OCI-LY7 (cell line): ENCODE measurements around the gene ATG9A. TPM values are rescaled to one million over a fixed set of nuclear protein-coding genes. Genes with fewer than 3 reads are reported as not detected.
A peak's percentile ranks its signal among the peaks of the same experiment; 100 is the strongest.

ENCODE experiments used
- BruUV-seq: library from RNA; stranded (reverse); fragments of 400-500 nt; replicated peaks from 2 replicates; lab custom pipeline; 2021; lab: Mats Ljungman, UMichigan
- CTCF ChIA-PET: fragments of 300-600 bp; sonication (Branson Sonifier 250); formaldehyde crosslinking; loops from one replicate; lab custom pipeline; 2022; ENCODE audit warnings: antibody characterized with exemption; ENCODE audit not compliant: unreplicated experiment; lab: Charles Lee
- POLR2A ChIA-PET: fragments of 300-600 bp; sonication (Branson Sonifier 250); formaldehyde crosslinking; loops from one replicate; lab custom pipeline; 2022; ENCODE audit warnings: antibody characterized with exemption; lab: Charles Lee
- DNase-seq: peaks from one replicate; pipeline ENCODE4 v3.0.0-alpha.2; 2015; ENCODE audit warnings: low spot score
- H2AFZ ChIP-seq: fragments of 200-600 bp; sonication (generic), shearing (Covaris generic); 2 replicates; pipeline ENCODE4 v1.6.1; 2014; ENCODE audit warnings: mild to moderate bottlenecking, antibody characterized with exemption, low read length, moderate library complexity
- H3K27ac ChIP-seq: fragments of 200-600 bp; sonication (generic); 2 replicates; pipeline ENCODE4 v1.5.1; 2014; ENCODE audit warnings: mixed run types, low read depth, mild to moderate bottlenecking, moderate library complexity, low read length, inconsistent platforms; ENCODE audit not compliant: poor library complexity, severe bottlenecking
- H3K36me3 ChIP-seq: fragments of 200-600 bp; sonication (generic); 2 replicates; pipeline ENCODE4 v1.6.1; 2014; ENCODE audit warnings: mild to moderate bottlenecking, antibody characterized with exemption, low read length, moderate library complexity, mixed read lengths; ENCODE audit not compliant: insufficient read depth
- H3K4me1 ChIP-seq: fragments of 200-600 bp; sonication (generic); 2 replicates; pipeline ENCODE4 v1.5.1; 2014; ENCODE audit warnings: mild to moderate bottlenecking, low read length; ENCODE audit not compliant: insufficient read depth, poor library complexity, severe bottlenecking
- H3K4me2 ChIP-seq: fragments of 200-600 bp; sonication (generic); 2 replicates; pipeline ENCODE4 v1.6.1; 2014; ENCODE audit warnings: mild to moderate bottlenecking, low read length
- H3K4me3 ChIP-seq: fragments of 200-600 bp; sonication (generic); 2 replicates; pipeline ENCODE4 v1.5.1; 2014; ENCODE audit warnings: mild to moderate bottlenecking, low read depth, low read length; ENCODE audit not compliant: poor library complexity, severe bottlenecking
- H3K79me2 ChIP-seq: fragments of 200-600 bp; sonication (generic); 2 replicates; pipeline ENCODE4 v1.6.1; 2016; ENCODE audit warnings: low read depth, mild to moderate bottlenecking, low read length, moderate library complexity, mixed read lengths; ENCODE audit not compliant: insufficient read depth
- H3K9me2 ChIP-seq: fragments of 200-600 bp; sonication (generic); 2 replicates; pipeline ENCODE4 v1.6.1; 2016; ENCODE audit warnings: mild to moderate bottlenecking, low read length, mixed read lengths; ENCODE audit not compliant: insufficient read depth
- H3K9me3 ChIP-seq: fragments of 200-600 bp; sonication (generic); 2 replicates; pipeline ENCODE4 v1.6.1; 2014; ENCODE audit warnings: mild to moderate bottlenecking, mixed run types, low read length, mixed read lengths
- H4K20me1 ChIP-seq: fragments of 200-600 bp; sonication (generic); 2 replicates; pipeline ENCODE4 v1.6.1; 2014; ENCODE audit warnings: mild to moderate bottlenecking, antibody characterized with exemption, low read length, moderate library complexity, mixed read lengths; ENCODE audit not compliant: insufficient read depth
- EZH2phosphoT487 ChIP-seq: fragments of 200-600 bp; sonication (generic); IDR thresholded peaks from 2 replicates; pipeline ENCODE4 v1.6.1; 2018; ENCODE audit warnings: low read depth, borderline replicate concordance, mild to moderate bottlenecking, mixed run types, antibody characterized with exemption, low read length, moderate library complexity, mixed read lengths
- intact Hi-C: fragments of 100-400 bp; cut with micrococcal nuclease; formaldehyde crosslinking; loops from one replicate; pipeline ENCODE4 v1.10.0; 2022; ENCODE audit not compliant: unreplicated experiment
- total RNA-seq, 2 experiments: library from RNA; depleted of rRNA in 1 of 2; stranded (reverse); fragments of >200 nt in 1 of 2; shearing (Covaris generic) in 1 of 2; gene quantifications; 2 replicates each; pipeline ENCODE4 v1.2.3, GENCODE V29; 2014 to 2022
- TF ChIP-seq, protein P1 (sequence below): fragments of 200-600 bp; sonication (generic); conservative IDR thresholded peaks from 2 replicates; pipeline ENCODE4 v1.5.1; 2014; ENCODE audit warnings: mild to moderate bottlenecking, antibody characterized with exemption, low read length, moderate library complexity, mixed read lengths

Gene ATG9A
- total RNA-seq, 2 experiments from 2014 or later, result 22.2 to 23.4 TPM

GRCh38 chr2:219252570-219252899 is 23.1 kb upstream of the ATG9A start:
- no peak for DNase-seq
- H3K79me2 ChIP-seq, result peaks cover 41% of the 10 kb centered on the region
- intact Hi-C loops, result loop anchor here (2.0 to 10.0 kb wide), 2 partner anchors 76 to 358 kb away; partner anchors contain the start of gene CNPPD1
- H3K9me2 ChIP-seq, result no peaks in the 10 kb centered on the region
- peak overlapping the region; percentile 87 for H3K4me3 ChIP-seq
- POLR2A ChIA-PET, result interaction anchor here (0.6 to 2.3 kb wide), 13 partner anchors 8 to 689 kb away, joined by 3 to 8 read pairs (median 3); partner anchors contain the start of genes ANKZF1, ATG9A, CNPPD1 and DNAJB2
- no peak overlapping the region for H2AFZ ChIP-seq
- TF ChIP-seq, protein P1, sequence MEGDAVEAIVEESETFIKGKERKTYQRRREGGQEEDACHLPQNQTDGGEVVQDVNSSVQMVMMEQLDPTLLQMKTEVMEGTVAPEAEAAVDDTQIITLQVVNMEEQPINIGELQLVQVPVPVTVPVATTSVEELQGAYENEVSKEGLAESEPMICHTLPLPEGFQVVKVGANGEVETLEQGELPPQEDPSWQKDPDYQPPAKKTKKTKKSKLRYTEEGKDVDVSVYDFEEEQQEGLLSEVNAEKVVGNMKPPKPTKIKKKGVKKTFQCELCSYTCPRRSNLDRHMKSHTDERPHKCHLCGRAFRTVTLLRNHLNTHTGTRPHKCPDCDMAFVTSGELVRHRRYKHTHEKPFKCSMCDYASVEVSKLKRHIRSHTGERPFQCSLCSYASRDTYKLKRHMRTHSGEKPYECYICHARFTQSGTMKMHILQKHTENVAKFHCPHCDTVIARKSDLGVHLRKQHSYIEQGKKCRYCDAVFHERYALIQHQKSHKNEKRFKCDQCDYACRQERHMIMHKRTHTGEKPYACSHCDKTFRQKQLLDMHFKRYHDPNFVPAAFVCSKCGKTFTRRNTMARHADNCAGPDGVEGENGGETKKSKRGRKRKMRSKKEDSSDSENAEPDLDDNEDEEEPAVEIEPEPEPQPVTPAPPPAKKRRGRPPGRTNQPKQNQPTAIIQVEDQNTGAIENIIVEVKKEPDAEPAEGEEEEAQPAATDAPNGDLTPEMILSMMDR, result no peak
- no peak for TF ChIP-seq EZH2phosphoT487
- H3K4me1 ChIP-seq, result peaks cover 62% of the 10 kb centered on the region
- H3K4me2 ChIP-seq, result peak overlapping the region; percentile 93
- H3K27ac ChIP-seq, result peak overlapping the region; percentile 96
- H3K36me3 ChIP-seq, result peaks cover 44% of the 10 kb centered on the region
- no peaks in the 10 kb centered on the region for H3K9me3 ChIP-seq
- BruUV-seq, result no TSS peak
- CTCF ChIA-PET, result interaction anchor here (2.6 kb wide), 1 partner anchor 25 kb away, joined by 7 read pairs; the partner anchor contains the start of gene DNAJB2
- no peaks in the 10 kb centered on the region for H4K20me1 ChIP-seq

GRCh38 chr2:219252084-219252483 is 22.6 kb upstream of the ATG9A start:
- Histone ChIP-seq H3K9me3 (no peaks in the 10 kb centered on the region), H3K27ac (peak overlapping the region; percentile 96), H3K9me2 (no peaks in the 10 kb centered on the region), H4K20me1 (no peaks in the 10 kb centered on the region), H2AFZ (no peak overlapping the region), H3K4me2 (peak overlapping the region; percentile 93), H3K4me3 (peak overlapping the region; percentile 87), H3K36me3 (peaks cover 48% of the 10 kb centered on the region), H3K4me1 (peaks cover 66% of the 10 kb centered on the region), H3K79me2 (peaks cover 44% of the 10 kb centered on the region)
- ChIA-PET POLR2A (interaction anchor here (0.6 to 2.3 kb wide), 7 partner anchors 20 to 180 kb away, joined by 3 to 8 read pairs (median 4); partner anchors contain the start of genes CNPPD1 and DNAJB2), CTCF (no interaction called here)
- no TSS peak for BruUV-seq
- peak; percentile 27 for DNase-seq
- TF ChIP-seq EZH2phosphoT487, result no peak
- TF ChIP-seq, protein P1, result 0 out of 2 replicates have a peak, but pooled peaks have one; percentile 22
- intact Hi-C loops, result loop anchor here (2.0 to 10.0 kb wide), 2 partner anchors 75 to 357 kb away; partner anchors contain the start of gene CNPPD1

GRCh38 chr2:219251656-219252055 is 22.2 kb upstream of the ATG9A start:
- Histone ChIP-seq H3K27ac (peak overlapping the region; percentile 96), H2AFZ (no peak overlapping the region), H3K79me2 (peaks cover 46% of the 10 kb centered on the region), H3K36me3 (peaks cover 52% of the 10 kb centered on the region), H3K9me2 (no peaks in the 10 kb centered on the region), H3K4me1 (peaks cover 71% of the 10 kb centered on the region), H3K4me3 (peak overlapping the region; percentile 87), H3K9me3 (no peaks in the 10 kb centered on the region), H3K4me2 (peak overlapping the region; percentile 93), H4K20me1 (no peaks in the 10 kb centered on the region)
- no peak for TF ChIP-seq EZH2phosphoT487
- TF ChIP-seq, protein P1, result no peak
- no TSS peak for BruUV-seq
- ChIA-PET POLR2A (interaction anchor here (1.7 to 2.3 kb wide), 2 partner anchors 28 to 75 kb away, joined by 5 to 8 read pairs; partner anchors contain the start of genes CNPPD1 and DNAJB2), CTCF (no interaction called here)
- DNase-seq, result no peak
- intact Hi-C loops, result loop anchor here (2.0 to 10.0 kb wide), 2 partner anchors 75 to 357 kb away; partner anchors contain the start of gene CNPPD1
